Endothelial cell of umbilical vein (primary cell): ENCODE measurements around the gene BASP1. TPM values are rescaled to one million over a fixed set of nuclear protein-coding genes. Genes with fewer than 3 reads are reported as not detected.

ENCODE experiments used
- BruUV-seq: library from RNA; stranded (reverse); fragments of 400-500 nt; replicated peaks from 2 replicates; lab custom pipeline; 2021; lab: Mats Ljungman, UMichigan
- CTCF ChIA-PET: fragments of 300-600, 350-600 bp; sonication (Branson Sonifier 250); formaldehyde crosslinking; loops from one replicate; lab custom pipeline; 2021; ENCODE audit warnings: antibody characterized with exemption, inconsistent platforms; lab: Charles Lee
- POLR2A ChIA-PET: fragments of 300-600, 350-600 bp; sonication (Branson Sonifier 250); formaldehyde crosslinking; loops from one replicate; lab custom pipeline; 2021; ENCODE audit warnings: antibody characterized with exemption, inconsistent platforms; lab: Charles Lee
- DNase-seq: peaks from one replicate; pipeline ENCODE4 v3.0.0-alpha.2; 2011; ENCODE audit warnings: low read depth, low spot score
- FAIRE-seq: peaks from 2 replicates; lab custom pipeline; 2011; peaks lifted over from hg19 to GRCh38; lab: Jason Lieb, UNC
- H2AFZ ChIP-seq: 2 replicates; pipeline ENCODE4 v1.6.0; 2012; ENCODE audit warnings: low read depth, low read length, control low read depth, inconsistent platforms
- H3K27ac ChIP-seq: 2 replicates; pipeline ENCODE4 v1.5.1; 2011; ENCODE audit warnings: low read depth, mild to moderate bottlenecking, control low read depth, low read length, moderate library complexity; ENCODE audit not compliant: insufficient read depth
- H3K27me3 ChIP-seq, 2 experiments: 2 replicates each; pipeline versions ENCODE4 v1.6.0 to v1.6.1; 2011; ENCODE audit warnings: low read length in 2 of 2, mixed read lengths in 1 of 2; ENCODE audit not compliant: control insufficient read depth in 2 of 2, insufficient read depth in 2 of 2
- H3K36me3 ChIP-seq, 2 experiments: 2 replicates in 1 of 2; 3 replicates in 1 of 2; pipeline ENCODE4 v1.5.1; 2011; ENCODE audit warnings: low read length in 2 of 2, mild to moderate bottlenecking in 1 of 2, moderate library complexity in 1 of 2; ENCODE audit not compliant: control insufficient read depth in 2 of 2, insufficient read depth in 2 of 2; ENCODE audit errors: extremely low read depth in 1 of 2
- H3K4me1 ChIP-seq: 3 replicates; pipeline ENCODE4 v1.5.1; 2011; ENCODE audit warnings: mild to moderate bottlenecking, low read length; ENCODE audit not compliant: control insufficient read depth, insufficient read depth; ENCODE audit errors: extremely low read depth
- H3K4me2 ChIP-seq: 2 replicates; pipeline ENCODE4 v1.6.1; 2011; ENCODE audit warnings: low read length, control low read depth, mixed read lengths; ENCODE audit not compliant: insufficient read depth
- H3K4me3 ChIP-seq, 3 experiments: fragments of 200-600 bp in 1 of 3; sonication (generic), shearing (Covaris generic) in 1 of 3; replicated peaks in 1 of 3; 2 replicates each; pipeline ENCODE4 v1.5.1; 2011 to 2016; ENCODE audit warnings: control low read depth in 3 of 3, low read length in 3 of 3, mild to moderate bottlenecking in 2 of 3, inconsistent platforms in 1 of 3, low read depth in 1 of 3, moderate library complexity in 1 of 3; ENCODE audit not compliant: insufficient read depth in 1 of 3
- H3K79me2 ChIP-seq: 2 replicates; pipeline ENCODE4 v1.6.0; 2012; ENCODE audit warnings: low read length, inconsistent platforms; ENCODE audit not compliant: control insufficient read depth, insufficient read depth
- H3K9ac ChIP-seq: replicated peaks from 2 replicates; pipeline ENCODE3; 2011; ENCODE audit warnings: low read length, control low read depth; ENCODE audit not compliant: insufficient read depth; ENCODE audit errors: extremely low read depth
- H3K9me1 ChIP-seq: replicated peaks from 3 replicates; pipeline ENCODE4 v1.6.0; 2011; ENCODE audit warnings: mild to moderate bottlenecking, low read length; ENCODE audit not compliant: control insufficient read depth, insufficient read depth; ENCODE audit errors: extremely low read depth
- H3K9me3 ChIP-seq: replicated peaks from 2 replicates; pipeline ENCODE4 v1.5.1; 2012; ENCODE audit warnings: low read length, inconsistent platforms; ENCODE audit not compliant: control insufficient read depth, insufficient read depth
- H4K20me1 ChIP-seq: replicated peaks from 2 replicates; pipeline ENCODE3; 2011; ENCODE audit warnings: mild to moderate bottlenecking, low read length; ENCODE audit not compliant: control insufficient read depth, insufficient read depth; ENCODE audit errors: extremely low read depth
- EZH2 ChIP-seq: IDR thresholded peaks from 2 replicates; pipeline ENCODE4 v1.6.1; 2012; ENCODE audit warnings: borderline replicate concordance, low read depth, mild to moderate bottlenecking, moderate library complexity, low read length, inconsistent platforms; ENCODE audit not compliant: severe bottlenecking
- FOS ChIP-seq: IDR thresholded peaks from 2 replicates; pipeline ENCODE4 v1.6.1; 2011; ENCODE audit warnings: mild to moderate bottlenecking, low read length, moderate library complexity, borderline replicate concordance; ENCODE audit not compliant: insufficient read depth
- GATA2 ChIP-seq: IDR thresholded peaks from 2 replicates; pipeline ENCODE4 v1.7.0; 2011; ENCODE audit warnings: low read depth, mild to moderate bottlenecking, moderate library complexity, mixed read lengths, low read length; ENCODE audit not compliant: insufficient read length, insufficient read depth
- MAX ChIP-seq: IDR thresholded peaks from 2 replicates; pipeline ENCODE4 v1.6.1; 2011; ENCODE audit not compliant: insufficient read depth, insufficient read length
- MYC ChIP-seq: IDR thresholded peaks from one replicate; pipeline ENCODE4 v1.6.1; 2011; ENCODE audit warnings: mild to moderate bottlenecking, low read depth, low read length
- POLR2A ChIP-seq: IDR thresholded peaks from 2 replicates; pipeline ENCODE4 v1.6.1; 2012; ENCODE audit warnings: low read depth, mild to moderate bottlenecking, control low read depth, low read length
- POLR2AphosphoS5 ChIP-seq: IDR thresholded peaks from 2 replicates; pipeline ENCODE4 v1.6.1; 2012; ENCODE audit warnings: low read depth, mild to moderate bottlenecking, control low read depth, low read length, moderate library complexity; ENCODE audit not compliant: insufficient read depth
- dilution Hi-C: fragments of 300-500 bp; cut with MboI; formaldehyde crosslinking; loops from one replicate; pipeline ENCODE4 v1.15.0; 2019; ENCODE audit warnings: low sequenced_read_pairs; ENCODE audit not compliant: extremely low pct_ligation_motif_present
- intact Hi-C: fragments of 100-400 bp; cut with micrococcal nuclease; formaldehyde crosslinking; loops from one replicate; pipeline ENCODE4 v1.10.0; 2022
- polyA plus RNA-seq, 4 experiments: library from polyadenylated mRNA; depleted of rRNA in 3 of 4; stranded (reverse) in 3 of 4; unstranded in 1 of 4; fragments of >200 nt; gene quantifications; 2 replicates each; pipeline versions ENCODE4 v1.2.1 to v1.2.3, GENCODE V29; 2011 to 2012; ENCODE audit warnings: missing spikeins in 1 of 4
- total RNA-seq: library from RNA; stranded (reverse); gene quantifications from 2 replicates; pipeline ENCODE4 v1.2.3, GENCODE V29; 2021
- TF ChIP-seq, protein P1 (sequence below), 2 donors: IDR thresholded peaks; 1 replicate in 1 of 2; 2 replicates in 1 of 2; pipeline ENCODE4 v1.5.1; 2011; ENCODE audit warnings: low read length in 2 of 2, mild to moderate bottlenecking in 2 of 2, moderate library complexity in 2 of 2, control low read depth in 1 of 2, inconsistent platforms in 1 of 2, low read depth in 1 of 2; ENCODE audit not compliant: insufficient read depth in 1 of 2; ENCODE audit errors: extremely low read depth in 1 of 2

The BASP1 gene
- total and polyA plus RNA-seq, 2 donors (not counting 3 experiments of a cell fraction or from before 2014, with no cell fraction given): 69.4 to 79.3 TPM

GRCh38 chr5:17241635-17242034, 24.2 kb downstream of the BASP1 start:
- no peaks in the 10 kb centered on the region for H3K9me1 ChIP-seq
- H3K4me2 ChIP-seq: no peak overlapping the region
- ChIA-PET CTCF (interaction anchor here (1.0 to 1.5 kb wide), 2 partner anchors 16 to 26 kb away, joined by 3 read pairs; no protein-coding TSS in a partner anchor), POLR2A (no interaction called here)
- no peak overlapping the region for H3K9ac ChIP-seq
- DNase-seq (no peak), FAIRE-seq (no peak)
- no peaks in the 10 kb centered on the region for H4K20me1 ChIP-seq
- peaks cover 79% of the 10 kb centered on the region for H3K79me2 ChIP-seq
- intact Hi-C loops: no loop called here
- no peaks in the 10 kb centered on the region for H3K27me3 ChIP-seq
- BruUV-seq: no TSS peak
- no peak overlapping the region for H3K4me3 ChIP-seq
- dilution Hi-C loops: no loop called here
- no peak overlapping the region for H3K27ac ChIP-seq
- TF ChIP-seq, protein P1, sequence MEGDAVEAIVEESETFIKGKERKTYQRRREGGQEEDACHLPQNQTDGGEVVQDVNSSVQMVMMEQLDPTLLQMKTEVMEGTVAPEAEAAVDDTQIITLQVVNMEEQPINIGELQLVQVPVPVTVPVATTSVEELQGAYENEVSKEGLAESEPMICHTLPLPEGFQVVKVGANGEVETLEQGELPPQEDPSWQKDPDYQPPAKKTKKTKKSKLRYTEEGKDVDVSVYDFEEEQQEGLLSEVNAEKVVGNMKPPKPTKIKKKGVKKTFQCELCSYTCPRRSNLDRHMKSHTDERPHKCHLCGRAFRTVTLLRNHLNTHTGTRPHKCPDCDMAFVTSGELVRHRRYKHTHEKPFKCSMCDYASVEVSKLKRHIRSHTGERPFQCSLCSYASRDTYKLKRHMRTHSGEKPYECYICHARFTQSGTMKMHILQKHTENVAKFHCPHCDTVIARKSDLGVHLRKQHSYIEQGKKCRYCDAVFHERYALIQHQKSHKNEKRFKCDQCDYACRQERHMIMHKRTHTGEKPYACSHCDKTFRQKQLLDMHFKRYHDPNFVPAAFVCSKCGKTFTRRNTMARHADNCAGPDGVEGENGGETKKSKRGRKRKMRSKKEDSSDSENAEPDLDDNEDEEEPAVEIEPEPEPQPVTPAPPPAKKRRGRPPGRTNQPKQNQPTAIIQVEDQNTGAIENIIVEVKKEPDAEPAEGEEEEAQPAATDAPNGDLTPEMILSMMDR (IDR thresholded peaks at IDR 0.05; ENCODE audit: extremely low read depth in 1 of 2, insufficient read depth in 1 of 2, low read depth in 1 of 2, low read length in 2 of 2): no peak
- TF ChIP-seq EZH2 (no peak), MAX (no peak), MYC (no peak), POLR2AphosphoS5 (no peak), GATA2 (no peak), POLR2A (no peak), FOS (no peak)
- peaks cover 0 to 2% of the 10 kb centered on the region in 2 experiments for H3K36me3 ChIP-seq
- peaks cover 26% of the 10 kb centered on the region for H3K4me1 ChIP-seq
- H2AFZ ChIP-seq: no peak overlapping the region
- H3K9me3 ChIP-seq: no peaks in the 10 kb centered on the region
